Vagina (tissue), 2 donors: ENCODE data around the gene UTP25. TPM values are rescaled to one million over a fixed set of nuclear protein-coding genes. Genes with fewer than 3 reads are reported as not detected.
A peak's percentile ranks its signal among the peaks of the same experiment; 100 is the strongest.

Experiments used
- DNase-seq, 2 donors: peaks; one replicate each; pipeline ENCODE4 v3.0.0-alpha.2; 2017; ENCODE audit errors: extremely low spot score in 2 of 2
- H3K27ac ChIP-seq: fragments of 200-600 bp; sonication (generic); one replicate; pipeline ENCODE4 v1.5.1; 2019
- H3K27me3 ChIP-seq: fragments of 200-600 bp; sonication (generic); one replicate; pipeline ENCODE4 v1.5.1; 2019
- H3K36me3 ChIP-seq, 2 donors: fragments of 200-600 bp; sonication (generic); one replicate each; pipeline ENCODE4 v1.5.1; 2017 to 2019
- H3K4me1 ChIP-seq: fragments of 200-600 bp; sonication (generic); one replicate; pipeline ENCODE4 v1.5.1; 2019
- H3K4me3 ChIP-seq, 2 donors: fragments of 200-600 bp; sonication (generic); 1 replicate in 1 of 2; 2 replicates in 1 of 2; pipeline ENCODE4 v1.5.1; 2016 to 2019
- H3K9me3 ChIP-seq: fragments of 200-600 bp; sonication (generic); one replicate; pipeline ENCODE4 v1.5.1; 2019
- CTCF ChIP-seq, 3 experiments: fragments of 450-650 bp in 2 of 3; fragments of 200-600 bp in 1 of 3; sonication (generic) in 1 of 3; IDR thresholded peaks; one replicate each; pipeline ENCODE4 v1.5.1; 2017 to 2019; ENCODE audit warnings: antibody characterized with exemption in 3 of 3, mild to moderate bottlenecking in 2 of 3, moderate library complexity in 2 of 3
- POLR2A ChIP-seq, 2 donors: fragments of 450-650 bp; IDR thresholded peaks; one replicate each; pipeline ENCODE4 v1.6.1; 2017; ENCODE audit warnings: antibody characterized with exemption in 2 of 2, mild to moderate bottlenecking in 2 of 2, moderate library complexity in 2 of 2
- POLR2AphosphoS5 ChIP-seq, 2 donors: sonication (generic); formaldehyde crosslinking; IDR thresholded peaks; one replicate each; pipeline ENCODE4 v1.9.0; 2017; ENCODE audit warnings: antibody characterized with exemption in 2 of 2, mild to moderate bottlenecking in 2 of 2, low read depth in 1 of 2; ENCODE audit not compliant: insufficient read depth in 1 of 2
- intact Hi-C: fragments of 100-400 bp; cut with DNase I; formaldehyde crosslinking; loops from one replicate; pipeline ENCODE4 v1.15.1; 2023
- total RNA-seq: library from RNA; depleted of rRNA; stranded (reverse); fragments of >200 nt; gene quantifications from one replicate; pipeline ENCODE4 v1.2.3, GENCODE V29; 2016

Gene UTP25
- total RNA-seq, 1 donor from 2014 or later, result 5.9 TPM

- DNase-seq, result peak in 1 of 2 donors; percentile 98
- no peaks in the 10 kb centered on the region for H3K9me3 ChIP-seq
- H3K36me3 ChIP-seq, result no peaks in the 10 kb centered on the region
- intact Hi-C loops, result no loop called here
- no peaks in the 10 kb centered on the region for H3K27me3 ChIP-seq
- peak within 1 kb of the TSS; percentile 89 for H3K27ac ChIP-seq
- TF ChIP-seq CTCF (IDR thresholded peaks at IDR 0.05) (peak in 1 of 3 experiments; percentile 1), POLR2AphosphoS5 (IDR thresholded peaks at IDR 0.05; ENCODE audit: insufficient read depth in 1 of 2, low read depth in 1 of 2) (peak; percentile 91 to 98), POLR2A (IDR thresholded peaks at IDR 0.05) (peak in 1 of 2 donors; percentile 56)
- H3K4me3 ChIP-seq, result peak within 1 kb of the TSS; percentile 56 to 69
- peaks cover 28% of the 10 kb centered on the region for H3K4me1 ChIP-seq
These were observed 43.3 kb upstream of the UTP25 start, which contains the start of gene C1orf74 for GRCh38 chr1:209784265-209785169. TSS of gene C1orf74 (minus strand) at chr1:209784559. CDS start at chr1:209783634, 925 bp downstream.

GRCh38 chr1:209785592-209785991 is 42.2 kb upstream of the UTP25 start:
- H3K27me3 ChIP-seq, result no peaks in the 10 kb centered on the region
- H3K4me3 ChIP-seq, result no peak overlapping the region
- no peaks in the 10 kb centered on the region for H3K9me3 ChIP-seq
- H3K36me3 ChIP-seq, result no peaks in the 10 kb centered on the region
- intact Hi-C loops, result no loop called here
- no peak for DNase-seq
- TF ChIP-seq POLR2A (IDR thresholded peaks at IDR 0.05) (no peak), CTCF (IDR thresholded peaks at IDR 0.05) (no peak), POLR2AphosphoS5 (IDR thresholded peaks at IDR 0.05; ENCODE audit: insufficient read depth in 1 of 2, low read depth in 1 of 2) (no peak)
- H3K4me1 ChIP-seq, result peaks cover 28% of the 10 kb centered on the region
- peak overlapping the region; percentile 89 for H3K27ac ChIP-seq

GRCh38 chr1:209786146-209786545 is 41.6 kb upstream of the UTP25 start:
- no peaks in the 10 kb centered on the region for H3K27me3 ChIP-seq
- H3K4me3 ChIP-seq, result no peak overlapping the region
- intact Hi-C loops, result no loop called here
- no peak overlapping the region for H3K27ac ChIP-seq
- no peaks in the 10 kb centered on the region for H3K9me3 ChIP-seq
- no peak for DNase-seq
- peaks cover 28% of the 10 kb centered on the region for H3K4me1 ChIP-seq
- H3K36me3 ChIP-seq, result no peaks in the 10 kb centered on the region
- no peak for TF ChIP-seq CTCF (IDR thresholded peaks at IDR 0.05)
- TF ChIP-seq POLR2AphosphoS5 (IDR thresholded peaks at IDR 0.05; ENCODE audit: insufficient read depth in 1 of 2, low read depth in 1 of 2), result no peak
- TF ChIP-seq POLR2A (IDR thresholded peaks at IDR 0.05), result no peak

DNA sequence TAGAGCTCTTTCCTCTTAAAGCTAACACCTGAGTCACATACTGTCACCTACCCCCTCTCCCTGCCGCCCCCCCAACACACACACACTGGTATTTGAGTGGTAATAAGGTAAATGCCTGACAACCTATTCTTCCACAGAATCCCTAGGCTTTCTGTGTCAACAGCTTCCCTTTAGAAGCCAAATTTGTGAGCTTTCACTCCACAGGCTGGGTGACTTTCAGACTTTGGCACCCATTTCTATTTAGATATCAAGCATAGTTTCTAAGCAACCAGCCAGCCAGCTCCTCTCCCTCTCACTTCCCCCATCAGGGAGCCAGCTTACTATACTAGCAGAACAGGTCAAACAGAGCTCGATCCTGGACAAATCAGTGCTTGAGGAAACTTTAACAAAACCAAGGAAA is 40.2 kb upstream of the UTP25 start:
- no peak for DNase-seq
- H3K27ac ChIP-seq, result peak overlapping the region; percentile 33
- no peaks in the 10 kb centered on the region for H3K27me3 ChIP-seq
- no peaks in the 10 kb centered on the region for H3K36me3 ChIP-seq
- H3K9me3 ChIP-seq, result no peaks in the 10 kb centered on the region
- no peak overlapping the region for H3K4me3 ChIP-seq
- TF ChIP-seq CTCF (IDR thresholded peaks at IDR 0.05) (no peak), POLR2A (IDR thresholded peaks at IDR 0.05) (no peak), POLR2AphosphoS5 (IDR thresholded peaks at IDR 0.05; ENCODE audit: insufficient read depth in 1 of 2, low read depth in 1 of 2) (no peak)
- intact Hi-C loops, result no loop called here
- H3K4me1 ChIP-seq, result peaks cover 28% of the 10 kb centered on the region

DNA sequence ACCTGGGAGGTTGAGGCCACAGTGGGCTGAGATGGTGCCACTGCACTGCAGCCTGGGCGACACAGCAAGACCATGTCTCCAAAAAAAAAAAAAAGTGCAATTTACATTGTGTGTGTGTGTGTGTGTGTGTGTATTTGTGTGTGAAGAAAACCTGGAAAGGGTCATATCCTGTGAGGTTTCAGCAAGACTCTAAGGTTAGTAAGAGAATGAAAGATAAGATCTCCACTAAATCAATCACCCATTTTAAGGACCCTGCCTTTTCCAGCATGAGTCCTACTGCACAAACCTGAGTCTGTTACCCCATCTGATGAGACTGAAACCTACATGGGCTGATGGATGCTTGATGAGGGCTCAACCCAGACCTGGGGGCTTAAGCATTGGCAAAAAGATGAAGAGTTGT is 38.5 kb upstream of the UTP25 start:
- H3K36me3 ChIP-seq, result peaks cover 0 to 1% of the 10 kb centered on the region in 2 donors
- H3K27me3 ChIP-seq, result no peaks in the 10 kb centered on the region
- peaks cover 19% of the 10 kb centered on the region for H3K4me1 ChIP-seq
- H3K4me3 ChIP-seq, result no peak overlapping the region
- H3K9me3 ChIP-seq, result no peaks in the 10 kb centered on the region
- intact Hi-C loops, result no loop called here
- TF ChIP-seq POLR2AphosphoS5 (IDR thresholded peaks at IDR 0.05; ENCODE audit: insufficient read depth in 1 of 2, low read depth in 1 of 2), result no peak
- TF ChIP-seq CTCF (IDR thresholded peaks at IDR 0.05), result no peak
- TF ChIP-seq POLR2A (IDR thresholded peaks at IDR 0.05), result no peak
- no peak for DNase-seq
- H3K27ac ChIP-seq, result no peak overlapping the region
